Bronchial epithelial cell (primary cell): Measurements from ENCODE around the gene ITPK1. TPM values are rescaled to one million over a fixed set of nuclear protein-coding genes. Genes with fewer than 3 reads are reported as not detected.

Source experiments
- DNase-seq: peaks from one replicate; pipeline ENCODE4 v3.0.0-alpha.2; 2010; ENCODE audit warnings: low read depth
- FAIRE-seq: peaks from 2 replicates; lab custom pipeline; 2011; peaks lifted over from hg19 to GRCh38; lab: Jason Lieb, UNC
- H3K27me3 ChIP-seq: 2 replicates; pipeline ENCODE4 v1.5.1; 2011; ENCODE audit warnings: low read length; ENCODE audit not compliant: control insufficient read depth, insufficient read depth
- H3K36me3 ChIP-seq: 2 replicates; pipeline ENCODE4 v1.5.1; 2011; ENCODE audit warnings: low read length; ENCODE audit not compliant: control insufficient read depth, insufficient read depth
- H3K4me3 ChIP-seq: 2 replicates; pipeline ENCODE4 v1.5.1; 2011; ENCODE audit warnings: mild to moderate bottlenecking, low read depth, low read length, control low read depth
- total RNA-seq: library from RNA; depleted of rRNA; stranded (reverse); fragments of >200 nt; gene quantifications from 2 replicates; pipeline ENCODE4 v1.2.1, GENCODE V29; 2014
- TF ChIP-seq, protein P1 (sequence below): IDR thresholded peaks from 2 replicates; pipeline ENCODE4 v1.5.1; 2011; ENCODE audit warnings: mild to moderate bottlenecking, moderate library complexity, low read length, control low read depth, inconsistent platforms; ENCODE audit not compliant: insufficient read depth, severe bottlenecking

ITPK1 gene
- total RNA-seq, 1 donor from 2014 or later, result 39.8 TPM

DNA sequence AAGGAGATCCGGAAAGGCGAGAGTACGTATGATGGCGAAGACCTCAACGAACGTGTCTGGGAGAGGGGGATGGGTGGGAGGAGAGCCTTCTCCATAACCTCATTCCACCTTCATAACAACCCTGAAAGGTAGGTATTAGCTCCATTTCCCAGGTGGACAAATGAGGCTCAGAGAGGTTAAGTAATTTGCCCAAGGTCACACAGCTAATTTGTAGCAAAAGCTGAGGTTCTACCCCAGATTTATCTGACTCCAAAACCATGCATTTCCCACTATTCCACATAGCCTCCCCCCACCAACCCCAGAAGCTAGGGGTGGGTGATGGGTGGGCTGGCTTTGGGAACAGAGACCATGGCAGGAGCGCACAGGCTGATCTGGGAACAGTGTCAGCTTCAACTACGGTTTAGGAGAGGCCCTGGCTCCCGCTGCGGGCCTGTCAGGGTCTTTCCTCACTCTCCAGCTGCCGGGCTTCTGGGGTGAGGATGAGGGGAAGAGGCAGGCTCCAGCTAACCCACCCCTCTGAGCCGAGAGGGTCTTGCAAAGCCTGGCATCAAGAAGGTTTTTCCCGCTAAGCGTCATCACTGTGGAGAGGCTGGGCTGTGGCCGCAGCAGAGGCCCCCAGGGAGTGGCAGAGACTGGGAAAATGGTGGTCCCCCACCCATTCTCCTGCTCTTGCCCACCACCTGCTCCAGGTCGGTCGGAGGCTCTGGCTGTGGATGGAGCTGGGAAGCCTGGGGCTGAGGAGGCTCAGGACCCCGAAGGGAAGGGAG is 183.9 kb downstream of the ITPK1 start:
- FAIRE-seq (no peak), DNase-seq (no peak)
- Histone ChIP-seq H3K4me3 (no peak overlapping the region), H3K27me3 (no peaks in the 10 kb centered on the region), H3K36me3 (peaks cover 3% of the 10 kb centered on the region)
- TF ChIP-seq, protein P1, sequence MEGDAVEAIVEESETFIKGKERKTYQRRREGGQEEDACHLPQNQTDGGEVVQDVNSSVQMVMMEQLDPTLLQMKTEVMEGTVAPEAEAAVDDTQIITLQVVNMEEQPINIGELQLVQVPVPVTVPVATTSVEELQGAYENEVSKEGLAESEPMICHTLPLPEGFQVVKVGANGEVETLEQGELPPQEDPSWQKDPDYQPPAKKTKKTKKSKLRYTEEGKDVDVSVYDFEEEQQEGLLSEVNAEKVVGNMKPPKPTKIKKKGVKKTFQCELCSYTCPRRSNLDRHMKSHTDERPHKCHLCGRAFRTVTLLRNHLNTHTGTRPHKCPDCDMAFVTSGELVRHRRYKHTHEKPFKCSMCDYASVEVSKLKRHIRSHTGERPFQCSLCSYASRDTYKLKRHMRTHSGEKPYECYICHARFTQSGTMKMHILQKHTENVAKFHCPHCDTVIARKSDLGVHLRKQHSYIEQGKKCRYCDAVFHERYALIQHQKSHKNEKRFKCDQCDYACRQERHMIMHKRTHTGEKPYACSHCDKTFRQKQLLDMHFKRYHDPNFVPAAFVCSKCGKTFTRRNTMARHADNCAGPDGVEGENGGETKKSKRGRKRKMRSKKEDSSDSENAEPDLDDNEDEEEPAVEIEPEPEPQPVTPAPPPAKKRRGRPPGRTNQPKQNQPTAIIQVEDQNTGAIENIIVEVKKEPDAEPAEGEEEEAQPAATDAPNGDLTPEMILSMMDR, result no peak

DNA sequence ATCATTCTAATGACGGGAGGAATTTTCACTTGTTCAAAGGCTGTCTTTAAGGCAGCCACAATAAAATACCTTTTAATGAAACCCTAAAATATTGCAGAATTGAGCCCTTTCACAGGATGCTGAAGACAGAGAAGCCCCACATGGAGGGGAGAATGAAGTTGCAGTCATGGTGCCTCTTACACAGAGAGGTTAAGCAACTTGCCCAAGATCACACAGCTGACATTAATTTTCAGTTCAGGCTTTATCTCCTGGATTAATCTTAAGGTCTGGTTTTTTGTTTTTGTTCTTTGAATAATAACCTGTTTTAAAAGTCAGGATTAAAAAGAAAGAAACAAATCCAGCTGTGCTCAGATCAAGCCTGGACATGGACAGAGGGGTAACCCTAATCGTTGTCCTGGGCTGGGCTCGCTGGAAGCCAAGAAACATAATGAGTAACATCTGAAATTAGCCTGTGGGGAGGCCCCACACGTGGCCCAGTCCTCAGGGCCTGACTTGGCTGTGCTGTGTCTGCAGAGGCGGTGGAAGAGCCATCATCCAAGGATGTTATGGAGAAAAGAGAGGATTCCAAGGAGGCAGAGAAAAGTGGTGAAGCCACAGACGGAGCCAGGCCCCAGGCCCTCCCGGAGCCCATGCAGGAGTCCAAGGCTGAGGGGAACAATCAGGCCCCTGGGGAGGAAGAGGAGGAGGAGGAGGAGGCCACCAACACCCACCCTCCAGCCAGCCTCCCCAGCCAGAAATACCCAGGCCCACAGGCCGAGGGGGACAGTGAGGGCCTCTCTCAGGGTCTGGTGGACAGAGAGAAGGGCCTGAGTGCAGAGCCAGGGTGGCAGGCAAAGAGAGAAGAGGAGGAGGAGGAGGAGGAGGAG is 184.8 kb downstream of the ITPK1 start:
- FAIRE-seq, result peak; percentile 32
- peak; percentile 59 for DNase-seq
- Histone ChIP-seq H3K36me3 (peaks cover 2% of the 10 kb centered on the region), H3K27me3 (no peaks in the 10 kb centered on the region), H3K4me3 (no peak overlapping the region)
- TF ChIP-seq, protein P1, result no peak

DNA sequence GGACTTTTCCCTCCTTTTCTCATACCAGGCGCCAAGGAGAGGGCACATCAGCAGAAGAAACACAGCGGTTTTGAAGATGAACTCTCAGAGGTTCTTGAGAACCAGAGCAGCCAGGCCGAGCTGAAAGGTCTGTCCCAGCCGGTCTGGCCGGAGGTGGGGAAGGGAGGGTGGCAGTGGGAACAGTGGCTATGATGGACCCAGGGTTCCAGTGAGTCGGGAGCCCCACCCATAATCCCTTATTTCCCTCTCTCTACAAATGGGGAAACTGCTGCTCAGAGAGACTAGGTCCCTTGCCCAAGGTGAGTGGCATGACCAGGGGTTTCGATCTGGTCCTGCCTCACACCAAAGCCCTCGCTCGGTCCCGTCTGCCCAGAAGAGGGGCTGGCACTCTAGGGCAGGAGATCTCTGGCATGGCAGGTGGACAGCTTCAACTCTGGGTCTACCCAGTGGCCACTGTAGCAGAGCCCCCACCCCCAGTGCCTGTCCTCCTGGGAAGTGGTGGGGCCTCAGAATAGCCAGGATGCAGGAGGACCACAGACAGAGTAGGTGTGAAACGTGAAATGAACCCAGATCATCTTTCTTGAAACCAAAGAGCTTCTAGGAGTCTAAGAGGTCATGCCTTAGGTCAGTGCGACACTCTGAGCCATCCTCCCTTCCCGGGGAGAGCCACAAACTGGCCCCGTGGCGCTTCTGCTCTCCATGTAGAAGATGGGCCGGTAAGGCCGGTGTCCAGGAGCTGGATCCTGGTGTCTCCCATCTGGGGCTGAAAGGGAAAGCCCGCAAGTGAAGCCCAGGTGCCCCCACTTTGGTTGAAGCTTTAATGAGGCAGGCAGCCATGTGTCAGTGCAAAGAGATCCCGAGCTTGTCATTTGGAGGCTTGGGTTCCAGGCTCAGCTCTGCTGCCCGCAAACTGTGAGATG is 185.8 kb downstream of the ITPK1 start:
- DNase-seq, result no peak
- H3K4me3 ChIP-seq, result no peak overlapping the region
- TF ChIP-seq, protein P1, result no peak
- no peaks in the 10 kb centered on the region for H3K36me3 ChIP-seq
- no peak for FAIRE-seq
- H3K27me3 ChIP-seq, result no peaks in the 10 kb centered on the region

DNA sequence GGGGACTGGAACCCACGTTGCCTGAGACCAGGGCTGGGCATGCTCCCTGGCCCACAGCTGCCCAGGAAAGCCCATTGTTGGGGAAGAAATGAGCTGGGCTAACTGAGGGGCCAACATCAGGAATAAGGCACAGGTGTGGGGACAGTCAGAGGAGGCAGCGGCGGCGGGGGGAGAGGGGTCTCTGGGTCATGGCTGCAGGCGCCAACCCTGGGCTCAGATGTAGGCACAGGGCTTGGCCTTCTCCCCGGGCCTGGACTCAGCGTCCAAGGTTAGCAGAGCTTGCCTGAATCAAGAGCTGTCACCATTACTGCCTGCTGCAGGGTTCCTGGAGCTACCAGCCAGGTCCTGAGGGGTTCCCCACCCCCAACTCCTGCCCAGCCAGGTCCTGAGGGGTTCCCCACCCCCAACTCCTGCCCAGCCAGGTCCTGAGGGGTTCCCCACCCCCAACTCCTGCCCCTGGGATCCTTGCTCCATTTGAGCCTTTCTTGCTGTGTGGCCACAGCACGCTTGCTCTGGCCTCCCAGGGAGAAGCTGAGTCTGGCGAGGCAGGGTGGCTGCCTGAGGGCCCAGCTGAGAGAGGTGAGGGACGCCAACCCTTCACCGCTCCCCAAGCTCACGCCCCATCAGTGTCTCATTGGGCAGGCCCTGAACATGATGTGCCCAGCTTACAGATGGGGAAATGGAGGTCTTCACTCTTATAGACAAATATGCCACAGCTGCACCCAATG is 186.6 kb downstream of the ITPK1 start:
- Histone ChIP-seq H3K36me3 (no peaks in the 10 kb centered on the region), H3K27me3 (peaks cover 2% of the 10 kb centered on the region), H3K4me3 (no peak overlapping the region)
- TF ChIP-seq, protein P1, result no peak
- DNase-seq (no peak), FAIRE-seq (no peak)

DNA sequence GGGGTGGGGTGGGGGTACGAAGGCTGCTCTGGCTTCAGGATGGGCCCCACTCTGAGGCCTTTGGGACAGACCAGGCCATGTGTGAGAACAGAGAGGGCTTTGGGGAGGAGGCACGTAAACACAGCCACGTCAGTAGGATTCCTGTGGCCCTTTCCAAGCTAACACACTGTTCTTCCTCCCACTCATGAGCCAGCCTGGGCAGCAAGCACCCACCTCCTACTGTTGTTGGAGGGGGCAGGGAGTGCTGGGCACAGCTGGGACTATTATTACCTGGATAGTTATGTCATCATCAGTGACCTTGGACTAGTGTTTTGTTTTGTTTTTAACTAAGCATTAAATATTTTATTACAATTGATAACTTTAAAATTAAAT is 187.5 kb downstream of the ITPK1 start:
- DNase-seq (peak; percentile 43), FAIRE-seq (no peak)
- TF ChIP-seq, protein P1, result no peak
- H3K27me3 ChIP-seq, result peaks cover 2% of the 10 kb centered on the region
- no peaks in the 10 kb centered on the region for H3K36me3 ChIP-seq
- no peak overlapping the region for H3K4me3 ChIP-seq
